MM.1S (cell line): ENCODE results near the gene CYB5R2.

Source experiments
- CTCF ChIP-seq: fragments of 300-600 bp; sonication (generic); IDR thresholded peaks from 2 replicates; pipeline ENCODE4 v1.5.1; 2016; ENCODE audit warnings: antibody characterized with exemption, low read length, mixed read lengths
- EZH2 ChIP-seq: fragments of 300-600 bp; sonication (generic); optimal IDR thresholded peaks from 2 replicates; pipeline ENCODE3; 2017; ENCODE audit warnings: low read depth, mild to moderate bottlenecking, antibody characterized with exemption, low read length, mixed read lengths
- EZH2phosphoT487 ChIP-seq: fragments of 300-600 bp; sonication (generic); IDR thresholded peaks from 2 replicates; pipeline ENCODE4 v1.6.1; 2018; ENCODE audit warnings: antibody characterized with exemption, low read length

- TF ChIP-seq CTCF: no peak
- no peak for TF ChIP-seq EZH2phosphoT487
- no peak for TF ChIP-seq EZH2
Measured at GRCh38 chr11:7668911-7669310, 4.4 kb downstream of the CYB5R2 start.
